ENCODE measurements around the gene PRR15.

PRR15 gene

DNA sequence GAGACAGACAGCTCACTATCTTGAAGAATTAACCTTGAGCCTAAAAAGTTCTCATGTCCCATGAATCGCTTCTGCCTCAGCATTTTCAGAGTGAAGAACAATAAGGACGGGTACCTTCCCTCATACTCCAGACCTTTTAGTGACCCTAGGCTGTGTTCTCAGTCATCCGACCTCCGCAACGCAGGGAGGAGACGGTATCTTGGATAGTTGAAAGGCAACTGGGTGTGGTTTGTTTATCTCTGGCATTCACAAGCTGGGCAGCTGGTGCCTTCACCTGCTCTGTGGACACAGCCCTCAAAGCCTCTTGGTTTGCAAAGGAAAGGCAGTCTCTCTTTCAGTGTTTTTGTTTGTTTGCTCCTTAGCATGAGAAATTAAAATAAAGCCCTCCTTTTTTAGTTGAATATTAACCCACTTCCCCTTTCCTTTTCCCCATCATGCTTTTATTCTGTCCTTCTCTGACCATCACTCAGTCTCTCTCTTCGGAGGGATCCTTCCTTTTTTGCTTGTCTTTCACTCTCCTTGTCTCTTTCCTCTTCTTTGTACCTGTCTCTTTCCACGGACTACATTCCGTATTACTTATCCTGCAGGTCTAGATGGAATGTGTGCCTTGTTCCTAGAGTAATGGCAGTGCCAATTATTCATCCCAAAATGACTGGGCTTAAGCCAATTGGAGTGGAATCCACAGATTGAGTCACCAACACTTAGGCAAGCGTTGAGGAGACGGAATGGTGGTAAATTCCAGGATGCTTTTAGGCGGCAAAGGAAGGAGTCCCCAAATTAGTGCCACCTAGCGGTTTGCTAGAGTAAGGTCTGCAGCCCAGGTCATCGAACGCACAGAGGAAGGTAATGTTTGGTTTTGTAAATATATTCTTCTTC is 45.8 kb downstream of the PRR15 start:
- no peak for DNase-seq (ENCODE audit: low read depth in 2 of 2)

DNA sequence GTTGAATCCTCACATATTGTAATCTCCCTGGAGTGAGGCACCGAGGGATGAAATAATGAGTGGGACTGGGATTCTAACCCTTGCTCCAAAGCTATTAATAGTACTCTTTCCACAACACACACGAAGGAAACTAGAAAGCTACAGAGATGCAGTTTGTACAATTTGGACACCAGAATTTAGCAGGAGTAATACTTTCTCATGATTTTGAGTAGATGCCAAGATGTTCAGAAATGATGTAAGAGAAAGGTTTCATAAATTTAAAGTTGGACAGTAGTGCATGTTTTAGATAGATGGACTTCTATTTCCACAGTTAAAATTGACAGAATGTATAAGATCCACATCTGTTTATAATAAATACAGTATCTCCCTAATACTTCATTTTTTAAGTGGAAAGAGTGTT is 46.5 kb downstream of the PRR15 start:
- no peak for DNase-seq (ENCODE audit: low read depth in 2 of 2)

DNA sequence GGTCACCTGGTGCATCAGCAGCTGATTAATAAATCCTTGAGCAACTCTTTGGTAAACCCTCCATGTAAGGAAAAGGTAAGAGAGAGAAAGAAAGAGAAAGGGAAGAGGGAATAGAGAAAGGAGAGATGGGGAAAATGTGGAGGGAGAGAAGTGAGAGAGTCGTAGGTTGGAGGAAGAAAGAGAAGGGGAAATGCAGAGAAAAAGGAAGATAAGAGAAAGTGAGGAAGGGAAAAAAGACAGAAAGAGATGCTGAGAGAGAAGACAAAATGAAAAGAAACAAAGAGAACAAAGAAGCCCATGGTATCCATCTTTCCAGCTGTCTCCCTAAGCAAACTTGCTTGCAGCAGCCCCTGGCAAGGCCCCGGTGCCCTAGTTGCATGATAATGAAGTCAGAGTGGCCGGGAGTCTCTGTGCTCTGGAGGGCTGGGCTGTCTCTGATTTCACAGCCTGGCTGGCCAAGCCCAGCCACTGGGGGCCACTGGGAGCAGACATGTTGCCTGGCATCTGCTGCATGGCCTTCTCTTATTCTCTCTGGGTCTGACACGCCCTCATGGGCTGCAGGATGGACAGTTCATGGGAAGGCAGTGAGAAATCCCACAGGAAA is 48.4 kb downstream of the PRR15 start:
- no peak for DNase-seq (ENCODE audit: low read depth in 2 of 2)

DNA sequence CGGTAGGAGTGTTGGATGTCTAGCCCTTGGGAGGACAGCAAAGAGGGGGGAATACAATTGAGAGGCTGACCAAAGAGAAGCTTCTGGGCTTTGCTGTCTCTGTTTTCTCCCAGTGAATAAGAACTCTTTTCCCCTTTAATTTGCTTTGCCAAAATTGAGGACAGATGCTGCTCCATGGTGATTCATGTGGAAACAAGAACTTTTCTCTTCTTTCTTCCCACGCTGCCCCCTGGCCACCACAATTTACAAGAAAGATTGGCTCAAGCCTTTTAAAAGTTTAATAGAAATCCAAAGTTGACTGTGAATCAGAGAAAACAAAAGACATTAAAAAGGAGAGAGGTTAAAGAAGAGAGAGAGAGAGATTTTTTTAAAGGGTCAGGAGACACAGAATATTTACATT is 49.0 kb downstream of the PRR15 start:
- DNase-seq (ENCODE audit: low read depth in 2 of 2), result no peak

DNA sequence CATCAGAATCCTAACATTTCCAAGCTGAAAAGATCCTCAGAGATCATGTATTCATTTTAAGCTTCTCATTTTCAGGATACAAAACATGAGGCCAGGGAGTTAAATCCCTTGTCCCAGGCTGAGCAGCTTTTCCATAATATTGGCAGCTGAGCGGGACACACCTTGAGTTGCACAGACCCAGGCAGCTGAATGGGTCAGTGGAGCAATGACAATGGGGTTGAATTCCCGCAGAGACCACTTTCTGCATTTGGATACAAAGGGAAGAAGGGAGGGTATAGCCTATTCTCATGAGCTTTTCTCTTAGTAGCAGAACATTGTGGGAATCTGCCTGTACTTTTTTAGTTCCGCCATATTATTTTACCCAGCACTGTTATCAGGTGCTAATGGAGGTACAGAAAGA is 49.5 kb downstream of the PRR15 start:
- no peak for DNase-seq (ENCODE audit: low read depth in 2 of 2)

DNA sequence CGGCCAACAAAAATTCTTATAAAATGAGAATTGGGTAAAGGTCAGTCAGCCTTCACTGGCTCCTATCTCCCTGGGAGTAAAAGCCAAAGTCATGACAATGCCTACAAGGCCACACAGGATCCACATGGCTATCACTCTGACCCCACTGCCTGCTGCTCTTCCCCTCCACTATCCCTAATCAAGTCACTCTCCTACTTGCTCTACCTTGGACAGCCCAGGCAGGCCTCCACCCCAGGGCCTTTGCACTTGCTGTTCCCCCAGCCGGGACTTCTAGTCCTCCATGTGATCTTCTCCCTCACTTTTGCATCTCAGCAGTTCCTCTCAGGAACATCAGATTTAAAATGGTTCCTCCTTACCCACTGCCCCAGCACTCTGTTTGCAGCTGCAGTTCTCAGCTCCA is 50.6 kb downstream of the PRR15 start:
- DNase-seq (ENCODE audit: low read depth in 2 of 2), result no peak

Data from stimulated activated CD4-positive, alpha-beta T cell treated with anti-CD3 and anti-CD28 coated beads, Interleukin-15, amount 100 ng/mL, for 48 hours (primary cell).